ENCODE measurements around the gene MED27. TPM values are rescaled to one million over a fixed set of nuclear protein-coding genes. Genes with fewer than 3 reads are reported as not detected.

MED27 gene
- total RNA-seq, 1 experiment from 2014 or later: 24.4 TPM

DNA sequence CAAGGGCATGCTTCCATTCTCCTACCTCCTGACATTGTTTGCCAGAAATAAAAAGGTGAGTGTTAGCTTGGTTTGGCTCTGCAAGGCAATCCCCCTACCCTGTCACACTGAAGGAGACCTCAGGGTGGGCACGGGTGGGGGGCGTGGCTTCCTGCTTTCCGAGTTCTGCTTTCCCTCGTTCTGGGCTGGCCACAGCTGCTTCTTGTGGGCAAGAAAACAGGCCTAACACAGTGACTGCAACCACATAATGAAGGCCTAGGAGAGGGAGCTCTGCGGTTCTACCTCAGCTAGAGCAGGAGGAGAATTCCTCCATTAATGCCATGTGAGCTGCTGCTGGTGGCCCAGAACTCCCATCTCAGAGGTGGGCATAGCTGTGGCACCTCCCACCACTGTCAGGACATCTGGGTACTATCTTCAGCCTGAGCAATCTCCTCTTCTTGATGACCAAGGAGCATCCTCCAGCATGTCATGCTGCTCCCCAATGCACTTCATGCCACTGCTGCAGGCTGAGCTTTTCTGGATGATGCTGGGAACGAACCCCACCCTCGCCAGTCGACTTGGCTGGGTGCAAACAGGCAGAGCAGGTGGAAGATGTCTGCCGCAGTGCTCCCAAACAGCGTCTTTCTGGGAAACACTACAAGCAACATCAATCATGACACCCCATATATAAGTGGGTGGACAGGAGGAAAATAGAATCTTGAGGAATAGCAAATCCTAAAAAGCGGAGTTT, 200.3 kb downstream of the MED27 start:
- Histone ChIP-seq H3K36me3 (ENCODE audit: control insufficient read depth, insufficient read depth, low read length) (no peaks in the 10 kb centered on the region), H3K9me3 (ENCODE audit: control insufficient read depth, insufficient read depth, low read depth, low read length) (no peaks in the 10 kb centered on the region), H3K4me1 (ENCODE audit: control insufficient read depth, insufficient read depth, low read length) (no peaks in the 10 kb centered on the region), H3K27ac (ENCODE audit: low read length) (no peak overlapping the region), H3K4me3 (ENCODE audit: low read depth in 2 of 2, low read length in 2 of 2) (no peak overlapping the region), H3K27me3 (ENCODE audit: control insufficient read depth, insufficient read depth, low read length) (no peaks in the 10 kb centered on the region)
- no peak for DNase-seq (ENCODE audit: low read depth, low spot score)
- POLR2A ChIA-PET: no interaction called here
- no TSS peak for BruUV-seq (replicated peaks)
- CTCF ChIA-PET: no interaction called here
- intact Hi-C loops (cut with micrococcal nuclease; ENCODE audit: unreplicated experiment): no loop called here
- no peak for TF ChIP-seq POLR2AphosphoS5 (IDR thresholded peaks at IDR 0.05; ENCODE audit: low read depth, low read length)
- TF ChIP-seq SIN3A (IDR thresholded peaks at IDR 0.05; ENCODE audit: borderline replicate concordance, insufficient read depth, low read depth, low read length): no peak
- no peak for TF ChIP-seq REST (IDR thresholded peaks at IDR 0.05; ENCODE audit: insufficient read depth in 1 of 2, low read depth in 2 of 2, low read length in 1 of 2)
- TF ChIP-seq TCF7L2 (IDR thresholded peaks at IDR 0.05; ENCODE audit: low read depth, low read length): no peak
- TF ChIP-seq, protein P1, sequence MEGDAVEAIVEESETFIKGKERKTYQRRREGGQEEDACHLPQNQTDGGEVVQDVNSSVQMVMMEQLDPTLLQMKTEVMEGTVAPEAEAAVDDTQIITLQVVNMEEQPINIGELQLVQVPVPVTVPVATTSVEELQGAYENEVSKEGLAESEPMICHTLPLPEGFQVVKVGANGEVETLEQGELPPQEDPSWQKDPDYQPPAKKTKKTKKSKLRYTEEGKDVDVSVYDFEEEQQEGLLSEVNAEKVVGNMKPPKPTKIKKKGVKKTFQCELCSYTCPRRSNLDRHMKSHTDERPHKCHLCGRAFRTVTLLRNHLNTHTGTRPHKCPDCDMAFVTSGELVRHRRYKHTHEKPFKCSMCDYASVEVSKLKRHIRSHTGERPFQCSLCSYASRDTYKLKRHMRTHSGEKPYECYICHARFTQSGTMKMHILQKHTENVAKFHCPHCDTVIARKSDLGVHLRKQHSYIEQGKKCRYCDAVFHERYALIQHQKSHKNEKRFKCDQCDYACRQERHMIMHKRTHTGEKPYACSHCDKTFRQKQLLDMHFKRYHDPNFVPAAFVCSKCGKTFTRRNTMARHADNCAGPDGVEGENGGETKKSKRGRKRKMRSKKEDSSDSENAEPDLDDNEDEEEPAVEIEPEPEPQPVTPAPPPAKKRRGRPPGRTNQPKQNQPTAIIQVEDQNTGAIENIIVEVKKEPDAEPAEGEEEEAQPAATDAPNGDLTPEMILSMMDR (IDR thresholded peaks at IDR 0.05): no peak
- ATAC-seq: no peak
- in situ Hi-C loops (cut with HindIII; ENCODE audit: low pct_unique_long_range_greater_than_20kb, low sequenced_read_pairs): no loop called here

DNA sequence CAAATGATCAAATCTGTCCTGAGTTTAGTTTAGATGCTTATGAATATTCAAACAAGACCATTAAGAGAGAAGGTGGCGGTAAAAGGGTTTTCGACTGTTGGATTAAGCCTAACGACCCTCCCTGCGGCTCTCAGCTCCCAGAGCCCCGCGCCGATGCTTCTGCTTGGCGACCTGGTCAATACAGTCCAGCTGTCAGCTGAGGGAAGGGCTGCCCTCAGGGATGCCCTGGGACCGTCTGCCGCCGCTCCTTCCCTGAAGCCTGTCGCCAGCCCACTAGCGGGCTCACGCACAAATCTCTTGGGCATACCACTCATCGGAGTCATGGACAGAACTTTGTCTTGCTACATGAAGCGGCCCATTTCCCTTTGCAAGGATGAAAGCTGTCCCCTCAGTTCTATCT, 203.2 kb downstream of the MED27 start:
- intact Hi-C loops (cut with micrococcal nuclease; ENCODE audit: unreplicated experiment): no loop called here
- Histone ChIP-seq H3K9me3 (ENCODE audit: control insufficient read depth, insufficient read depth, low read depth, low read length) (no peaks in the 10 kb centered on the region), H3K27me3 (ENCODE audit: control insufficient read depth, insufficient read depth, low read length) (no peaks in the 10 kb centered on the region), H3K4me3 (ENCODE audit: low read depth in 2 of 2, low read length in 2 of 2) (no peak overlapping the region), H3K4me1 (ENCODE audit: control insufficient read depth, insufficient read depth, low read length) (no peaks in the 10 kb centered on the region), H3K27ac (ENCODE audit: low read length) (no peak overlapping the region), H3K36me3 (ENCODE audit: control insufficient read depth, insufficient read depth, low read length) (no peaks in the 10 kb centered on the region)
- in situ Hi-C loops (cut with HindIII; ENCODE audit: low pct_unique_long_range_greater_than_20kb, low sequenced_read_pairs): no loop called here
- TF ChIP-seq, protein P1 (IDR thresholded peaks at IDR 0.05): no peak
- TF ChIP-seq SIN3A (IDR thresholded peaks at IDR 0.05; ENCODE audit: borderline replicate concordance, insufficient read depth, low read depth, low read length): no peak
- no peak for TF ChIP-seq TCF7L2 (IDR thresholded peaks at IDR 0.05; ENCODE audit: low read depth, low read length)
- TF ChIP-seq POLR2AphosphoS5 (IDR thresholded peaks at IDR 0.05; ENCODE audit: low read depth, low read length): no peak
- TF ChIP-seq REST (IDR thresholded peaks at IDR 0.05; ENCODE audit: insufficient read depth in 1 of 2, low read depth in 2 of 2, low read length in 1 of 2): no peak
- no TSS peak for BruUV-seq (replicated peaks)
- ChIA-PET CTCF (no interaction called here), POLR2A (no interaction called here)
- no peak for ATAC-seq
- no peak for DNase-seq (ENCODE audit: low read depth, low spot score)

All from Panc1 (cell line).